ENCODE results near the gene ING5. TPM values are rescaled to one million over a fixed set of nuclear protein-coding genes. Genes with fewer than 3 reads are reported as not detected.

ING5 gene
- total RNA-seq, 2 experiments from 2014 or later = 51.2 to 51.3 TPM

- Mint-ChIP-seq H3K9me3 (no peaks in the 10 kb centered on the region), H3K4me1 (ENCODE audit: low read depth) (no peaks in the 10 kb centered on the region), H3K27me3 (no peaks in the 10 kb centered on the region), H3K27ac (no peak overlapping the region), H3K36me3 (ENCODE audit: low read depth) (peaks cover 28% of the 10 kb centered on the region), H3K4me3 (no peak overlapping the region)
- H3K4me1 ChIP-seq (ENCODE audit: insufficient read depth, low read length) = no peaks in the 10 kb centered on the region
- CTCF ChIA-PET = no interaction called here
- no peak overlapping the region for H3K4me3 ChIP-seq (ENCODE audit: low read length)
- no peak overlapping the region for H3K27ac ChIP-seq (ENCODE audit: low read depth in 1 of 2, low read length in 2 of 2)
- no peaks in the 10 kb centered on the region for H3K9me3 ChIP-seq (ENCODE audit: control insufficient read depth in 1 of 2, insufficient read depth in 1 of 2, low read length in 2 of 2)
- ATAC-seq (ENCODE audit: poor library complexity) (no peak), DNase-seq (no peak)
- no peak for TF ChIP-seq CTCF (IDR thresholded peaks at IDR 0.05)
- intact Hi-C loops (cut with DNase I, micrococcal nuclease) = no loop called here
- POLR2A ChIA-PET = no interaction called here
- peaks cover 43% of the 10 kb centered on the region for H3K36me3 ChIP-seq (ENCODE audit: insufficient read depth, low read length)
- H3K27me3 ChIP-seq (ENCODE audit: control insufficient read depth in 1 of 2, insufficient read depth in 2 of 2, low read length in 2 of 2) = no peaks in the 10 kb centered on the region
Observed at GRCh38 chr2:241751776-241752175, 49.9 kb downstream of the ING5 start.

- no peaks in the 10 kb centered on the region for H3K9me3 ChIP-seq (ENCODE audit: control insufficient read depth in 1 of 2, insufficient read depth in 1 of 2, low read length in 2 of 2)
- no peak overlapping the region for H3K27ac ChIP-seq (ENCODE audit: low read depth in 1 of 2, low read length in 2 of 2)
- ATAC-seq (ENCODE audit: poor library complexity) (no peak), DNase-seq (no peak)
- H3K4me3 Mint-ChIP-seq = no peak overlapping the region
- ChIA-PET POLR2A (no interaction called here), CTCF (no interaction called here)
- H3K9me3 Mint-ChIP-seq = no peaks in the 10 kb centered on the region
- no peaks in the 10 kb centered on the region for H3K4me1 ChIP-seq (ENCODE audit: insufficient read depth, low read length)
- intact Hi-C loops (cut with DNase I, micrococcal nuclease) = no loop called here
- H3K4me3 ChIP-seq (ENCODE audit: low read length) = no peak overlapping the region
- H3K36me3 Mint-ChIP-seq (ENCODE audit: low read depth) = peaks cover 28% of the 10 kb centered on the region
- no peak overlapping the region for H3K27ac Mint-ChIP-seq
- no peaks in the 10 kb centered on the region for H3K27me3 Mint-ChIP-seq
- no peak for TF ChIP-seq CTCF (IDR thresholded peaks at IDR 0.05)
- H3K4me1 Mint-ChIP-seq (ENCODE audit: low read depth) = no peaks in the 10 kb centered on the region
- H3K27me3 ChIP-seq (ENCODE audit: control insufficient read depth in 1 of 2, insufficient read depth in 2 of 2, low read length in 2 of 2) = no peaks in the 10 kb centered on the region
- H3K36me3 ChIP-seq (ENCODE audit: insufficient read depth, low read length) = peaks cover 46% of the 10 kb centered on the region
Observed at GRCh38 chr2:241752253-241752652, 50.4 kb downstream of the ING5 start.

GRCh38 chr2:241752689-241753276 is 50.9 kb downstream of the ING5 start:
- CTCF ChIA-PET = no interaction called here
- ATAC-seq (ENCODE audit: poor library complexity) (no peak), DNase-seq (no peak)
- Histone ChIP-seq H3K9me3 (ENCODE audit: control insufficient read depth in 1 of 2, insufficient read depth in 1 of 2, low read length in 2 of 2) (no peaks in the 10 kb centered on the region), H3K4me1 (ENCODE audit: insufficient read depth, low read length) (no peaks in the 10 kb centered on the region), H3K4me3 (ENCODE audit: low read length) (no peak overlapping the region), H3K36me3 (ENCODE audit: insufficient read depth, low read length) (peaks cover 46% of the 10 kb centered on the region), H3K27ac (ENCODE audit: low read depth in 1 of 2, low read length in 2 of 2) (no peak overlapping the region), H3K27me3 (ENCODE audit: control insufficient read depth in 1 of 2, insufficient read depth in 2 of 2, low read length in 2 of 2) (no peaks in the 10 kb centered on the region)
- no peak overlapping the region for H3K4me3 Mint-ChIP-seq
- no peak overlapping the region for H3K27ac Mint-ChIP-seq
- peaks cover 33% of the 10 kb centered on the region for H3K36me3 Mint-ChIP-seq (ENCODE audit: low read depth)
- intact Hi-C loops (cut with DNase I, micrococcal nuclease) = no loop called here
- no peaks in the 10 kb centered on the region for H3K9me3 Mint-ChIP-seq
- no peaks in the 10 kb centered on the region for H3K4me1 Mint-ChIP-seq (ENCODE audit: low read depth)
- H3K27me3 Mint-ChIP-seq = no peaks in the 10 kb centered on the region
- POLR2A ChIA-PET = no interaction called here
- TF ChIP-seq CTCF (IDR thresholded peaks at IDR 0.05) = no peak

Data from CD4-positive, alpha-beta T cell (primary cell).